Fibroblast of lung (primary cell): Measurements from ENCODE around the gene ZYG11B.
"Not testable (repeated sequence)": the region's sequence is repeated elsewhere in the genome, so short reads cannot be mapped to it uniquely, and the experiment has no call there.

Source experiments
- CTCF ChIP-seq, 2 donors: IDR thresholded peaks in 1 of 2; conservative IDR thresholded peaks in 1 of 2; 1 replicate in 1 of 2; 2 replicates in 1 of 2; pipeline ENCODE4 v1.5.1; 2011 to 2012; ENCODE audit warnings: low read length in 2 of 2, control low read depth in 1 of 2, inconsistent platforms in 1 of 2, low read depth in 1 of 2, mild to moderate bottlenecking in 1 of 2
- EZH2 ChIP-seq: IDR thresholded peaks from 2 replicates; pipeline ENCODE4 v1.5.1; 2012; ENCODE audit warnings: low read length, control low read depth, mild to moderate bottlenecking; ENCODE audit errors: missing control alignments

GRCh38 chr1:52686261-52686751 lies 39.9 kb upstream of the ZYG11B start:
- TF ChIP-seq CTCF (conservative IDR thresholded peaks at IDR 0.05 in 1 of 2, IDR thresholded peaks at IDR 0.05 in 1 of 2; ENCODE audit: low read depth in 1 of 2, low read length in 2 of 2) = peak; percentile 70 to 80
- TF ChIP-seq EZH2 = not testable (repeated sequence)
